Keratinocyte (primary cell): ENCODE results near the gene FANCC. TPM values are rescaled to one million over a fixed set of nuclear protein-coding genes. Genes with fewer than 3 reads are reported as not detected.

ENCODE experiments used
- DNase-seq: peaks from one replicate; pipeline ENCODE4 v3.0.0-alpha.2; 2011; ENCODE audit warnings: low read depth, missing footprints, low spot score
- FAIRE-seq: peaks from 2 replicates; lab custom pipeline; 2011; peaks lifted over from hg19 to GRCh38; lab: Jason Lieb, UNC
- H2AFZ ChIP-seq: 2 replicates; pipeline ENCODE4 v1.6.0; 2012; ENCODE audit warnings: low read length, control low read depth, inconsistent platforms; ENCODE audit not compliant: control insufficient read depth
- H3K27ac ChIP-seq: 2 replicates; pipeline ENCODE4 v1.5.1; 2011; ENCODE audit warnings: low read length; ENCODE audit not compliant: control insufficient read depth, insufficient read depth
- H3K27me3 ChIP-seq: 3 replicates; pipeline ENCODE4 v1.6.0; 2011; ENCODE audit warnings: low read length; ENCODE audit not compliant: control insufficient read depth, insufficient read depth; ENCODE audit errors: extremely low read depth
- H3K36me3 ChIP-seq, 2 experiments: 2 replicates in 1 of 2; 3 replicates in 1 of 2; pipeline ENCODE4 v1.5.1; 2011; ENCODE audit warnings: low read length in 2 of 2, mild to moderate bottlenecking in 1 of 2; ENCODE audit not compliant: control insufficient read depth in 2 of 2, insufficient read depth in 2 of 2; ENCODE audit errors: extremely low read depth in 1 of 2
- H3K4me1 ChIP-seq: 3 replicates; pipeline ENCODE4 v1.5.1; 2011; ENCODE audit warnings: low read length; ENCODE audit not compliant: control insufficient read depth, insufficient read depth; ENCODE audit errors: extremely low read depth
- H3K4me2 ChIP-seq: 3 replicates; pipeline ENCODE4 v1.6.0; 2011; ENCODE audit warnings: low read depth, low read length; ENCODE audit not compliant: control insufficient read depth, insufficient read depth; ENCODE audit errors: extremely low read depth
- H3K4me3 ChIP-seq, 3 experiments: fragments of 200-600 bp in 1 of 3; sonication (generic) in 1 of 3; 2 replicates in 2 of 3; 3 replicates in 1 of 3; pipeline ENCODE4 v1.5.1; 2011 to 2016; ENCODE audit warnings: low read length in 3 of 3, mild to moderate bottlenecking in 3 of 3, control low read depth in 2 of 3, inconsistent platforms in 1 of 3, low read depth in 1 of 3, mixed read lengths in 1 of 3, mixed run types in 1 of 3, moderate library complexity in 1 of 3; ENCODE audit not compliant: control insufficient read depth in 2 of 3, insufficient read depth in 2 of 3; ENCODE audit errors: extremely low read depth in 1 of 3
- H3K79me2 ChIP-seq: 2 replicates; pipeline ENCODE4 v1.6.0; 2012; ENCODE audit warnings: low read length; ENCODE audit not compliant: control insufficient read depth, insufficient read depth
- H3K9ac ChIP-seq: 3 replicates; pipeline ENCODE4 v1.6.0; 2011; ENCODE audit warnings: low read length; ENCODE audit not compliant: control insufficient read depth, insufficient read depth; ENCODE audit errors: extremely low read depth
- H3K9me1 ChIP-seq: 3 replicates; pipeline ENCODE4 v1.6.0; 2011; ENCODE audit warnings: low read length; ENCODE audit not compliant: control insufficient read depth, insufficient read depth; ENCODE audit errors: extremely low read depth
- H3K9me3 ChIP-seq: 2 replicates; pipeline ENCODE4 v1.5.1; 2012; ENCODE audit warnings: low read depth, low read length; ENCODE audit not compliant: control insufficient read depth
- H4K20me1 ChIP-seq: 3 replicates; pipeline ENCODE4 v1.6.0; 2011; ENCODE audit warnings: low read length; ENCODE audit not compliant: control insufficient read depth, insufficient read depth; ENCODE audit errors: extremely low read depth
- EZH2 ChIP-seq: IDR thresholded peaks from one replicate; pipeline ENCODE4 v1.6.1; 2012; ENCODE audit warnings: inconsistent platforms, mild to moderate bottlenecking, low read length, moderate library complexity
- dilution Hi-C: fragments of 300-500 bp; cut with MboI; formaldehyde crosslinking; loops from one replicate; pipeline ENCODE4 v1.7.0; 2020; ENCODE audit warnings: low sequenced_read_pairs; ENCODE audit not compliant: extremely low pct_ligation_motif_present
- polyA plus RNA-seq, 5 experiments: library from polyadenylated mRNA; depleted of rRNA in 3 of 5; stranded (reverse) in 3 of 5; stranded (forward) in 1 of 5; unstranded in 1 of 5; fragments of >200 nt; gene quantifications; 1 replicate in 1 of 5; 2 replicates in 3 of 5; 3 replicates in 1 of 5; pipeline versions ENCODE4 v1.2.1 to v1.2.3, GENCODE V29; 2011 to 2012; ENCODE audit warnings: missing spikeins in 2 of 5, low read depth in 1 of 5, low replicate concordance in 1 of 5
- TF ChIP-seq, protein P1 (sequence below), 3 experiments: IDR thresholded peaks in 1 of 3; conservative IDR thresholded peaks in 1 of 3; optimal IDR thresholded peaks in 1 of 3; 2 replicates in 2 of 3; 3 replicates in 1 of 3; pipeline versions ENCODE3 to v1.5.1; 2011; ENCODE audit warnings: low read length in 3 of 3, mild to moderate bottlenecking in 3 of 3, moderate library complexity in 2 of 3, control low read depth in 1 of 3, inconsistent platforms in 1 of 3; ENCODE audit not compliant: insufficient read depth in 2 of 3; ENCODE audit errors: extremely low read depth in 1 of 3

Gene FANCC
- polyA plus RNA-seq, 1 donor (not counting 4 experiments of a cell fraction or from before 2014, with no cell fraction given) = 8.3 TPM

DNA sequence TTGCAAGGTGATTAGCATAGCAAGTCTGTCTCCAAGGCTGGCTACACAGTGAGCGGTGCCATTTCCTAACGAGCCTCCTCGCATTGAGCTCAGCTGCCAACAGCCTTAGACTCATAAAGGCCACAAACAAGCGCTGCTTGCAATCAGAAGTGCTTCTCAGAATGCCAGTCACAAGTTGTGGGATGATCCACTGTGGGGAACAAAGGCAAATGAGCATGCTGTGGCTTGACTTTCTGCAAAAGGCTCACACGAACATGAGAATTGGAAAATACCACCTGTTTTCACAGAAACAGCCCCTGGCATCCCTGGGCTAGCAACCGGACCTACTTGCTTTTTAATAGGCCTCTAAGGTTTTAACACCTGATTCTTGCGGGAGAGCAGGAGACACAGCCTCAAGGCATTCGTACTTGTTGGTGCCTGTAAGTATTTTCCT lies 215.5 kb downstream of the FANCC start:
- peak overlapping the region; percentile 79 for H3K9ac ChIP-seq
- peak overlapping the region; percentile 80 for H3K4me2 ChIP-seq
- dilution Hi-C loops = no loop called here
- DNase-seq (peak; percentile 99), FAIRE-seq (peak; percentile 100)
- H4K20me1 ChIP-seq = no peaks in the 10 kb centered on the region
- no peak for TF ChIP-seq EZH2
- TF ChIP-seq, protein P1, sequence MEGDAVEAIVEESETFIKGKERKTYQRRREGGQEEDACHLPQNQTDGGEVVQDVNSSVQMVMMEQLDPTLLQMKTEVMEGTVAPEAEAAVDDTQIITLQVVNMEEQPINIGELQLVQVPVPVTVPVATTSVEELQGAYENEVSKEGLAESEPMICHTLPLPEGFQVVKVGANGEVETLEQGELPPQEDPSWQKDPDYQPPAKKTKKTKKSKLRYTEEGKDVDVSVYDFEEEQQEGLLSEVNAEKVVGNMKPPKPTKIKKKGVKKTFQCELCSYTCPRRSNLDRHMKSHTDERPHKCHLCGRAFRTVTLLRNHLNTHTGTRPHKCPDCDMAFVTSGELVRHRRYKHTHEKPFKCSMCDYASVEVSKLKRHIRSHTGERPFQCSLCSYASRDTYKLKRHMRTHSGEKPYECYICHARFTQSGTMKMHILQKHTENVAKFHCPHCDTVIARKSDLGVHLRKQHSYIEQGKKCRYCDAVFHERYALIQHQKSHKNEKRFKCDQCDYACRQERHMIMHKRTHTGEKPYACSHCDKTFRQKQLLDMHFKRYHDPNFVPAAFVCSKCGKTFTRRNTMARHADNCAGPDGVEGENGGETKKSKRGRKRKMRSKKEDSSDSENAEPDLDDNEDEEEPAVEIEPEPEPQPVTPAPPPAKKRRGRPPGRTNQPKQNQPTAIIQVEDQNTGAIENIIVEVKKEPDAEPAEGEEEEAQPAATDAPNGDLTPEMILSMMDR (optimal IDR thresholded peaks at IDR 0.05 in 1 of 3, IDR thresholded peaks at IDR 0.05 in 1 of 3, conservative IDR thresholded peaks at IDR 0.05 in 1 of 3; ENCODE audit: extremely low read depth in 1 of 3, insufficient read depth in 2 of 3, low read length in 3 of 3) = no peak
- no peaks in the 10 kb centered on the region for H3K9me3 ChIP-seq
- H3K4me3 ChIP-seq = peak overlapping the region in 1 of 3 experiments; percentile 37
- H3K36me3 ChIP-seq = peaks cover 3 to 4% of the 10 kb centered on the region in 2 experiments
- peaks cover 4% of the 10 kb centered on the region for H3K9me1 ChIP-seq
- H3K27ac ChIP-seq = peak overlapping the region; percentile 99
- H2AFZ ChIP-seq = no peak overlapping the region
- no peaks in the 10 kb centered on the region for H3K79me2 ChIP-seq
- H3K4me1 ChIP-seq = peaks cover 64% of the 10 kb centered on the region
- no peaks in the 10 kb centered on the region for H3K27me3 ChIP-seq

DNA sequence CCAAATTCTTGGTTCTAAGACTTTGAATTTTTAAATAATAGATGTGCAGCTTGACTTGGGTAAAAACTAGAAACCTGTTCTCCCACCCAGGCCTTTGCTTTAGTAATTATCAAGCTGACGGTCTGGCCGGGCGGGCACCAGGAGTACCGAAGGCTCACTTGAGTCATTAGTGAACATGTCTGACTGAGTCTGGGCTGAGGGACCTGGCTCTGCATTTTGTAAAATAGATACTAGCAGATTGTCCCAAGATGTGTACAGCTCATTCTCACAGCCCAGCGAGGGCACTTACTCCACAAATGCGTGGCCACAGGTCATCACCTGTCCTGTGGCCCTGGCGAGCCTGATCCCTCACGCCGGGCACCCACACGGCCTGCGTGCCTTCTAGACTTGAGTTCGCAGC lies 216.2 kb downstream of the FANCC start:
- Histone ChIP-seq H4K20me1 (no peaks in the 10 kb centered on the region), H3K4me2 (peak overlapping the region; percentile 80), H3K4me1 (peaks cover 61% of the 10 kb centered on the region), H3K4me3 (peak overlapping the region in 1 of 3 experiments; percentile 37), H3K36me3 (peaks cover 0 to 1% of the 10 kb centered on the region in 2 experiments), H3K9me3 (no peaks in the 10 kb centered on the region), H2AFZ (no peak overlapping the region), H3K9me1 (peaks cover 4% of the 10 kb centered on the region), H3K79me2 (no peaks in the 10 kb centered on the region), H3K9ac (peak overlapping the region; percentile 79), H3K27ac (peak overlapping the region; percentile 99), H3K27me3 (no peaks in the 10 kb centered on the region)
- DNase-seq (no peak), FAIRE-seq (no peak)
- dilution Hi-C loops = no loop called here
- no peak for TF ChIP-seq EZH2
- TF ChIP-seq, protein P1 (optimal IDR thresholded peaks at IDR 0.05 in 1 of 3, IDR thresholded peaks at IDR 0.05 in 1 of 3, conservative IDR thresholded peaks at IDR 0.05 in 1 of 3; ENCODE audit: extremely low read depth in 1 of 3, insufficient read depth in 2 of 3, low read length in 3 of 3) = no peak
